IMR-90 (cell line): ENCODE results near the gene ERCC1. TPM values are rescaled to one million over a fixed set of nuclear protein-coding genes. Genes with fewer than 3 reads are reported as not detected.

Experiments
- ATAC-seq: fragments of 200-7000 bp; cut with Tn5 transposase; 2 replicates; pipeline ENCODE4 v1.9.1; 2020; ENCODE audit warnings: low read depth, mild to moderate bottlenecking, moderate library complexity
- BruUV-seq: library from RNA; stranded (reverse); fragments of 400-500 nt; replicated peaks from 2 replicates; lab custom pipeline; 2021; lab: Mats Ljungman, UMichigan
- CTCF ChIA-PET: fragments of 300-600 bp; formaldehyde crosslinking; extraction: SDS; loops from one replicate; lab custom pipeline; 2021; ENCODE audit warnings: antibody characterized with exemption; lab: Yijun Ruan, JAX
- POLR2A ChIA-PET: fragments of 300-600 bp; sonication (Branson Sonifier 250); formaldehyde crosslinking; loops from one replicate; lab custom pipeline; 2022; ENCODE audit warnings: antibody characterized with exemption; ENCODE audit not compliant: unreplicated experiment; lab: Charles Lee
- DNase-seq: peaks from one replicate; pipeline ENCODE4 v3.0.0; 2013
- H2AFZ ChIP-seq: replicated peaks from 2 replicates; pipeline ENCODE3; 2013; ENCODE audit warnings: low read length, mild to moderate bottlenecking; ENCODE audit not compliant: poor library complexity
- H2AK5ac ChIP-seq: 2 replicates; pipeline ENCODE4 v1.6.1; 2013; ENCODE audit warnings: low read depth, low read length, inconsistent platforms
- H2AK9ac ChIP-seq: replicated peaks from 2 replicates; pipeline ENCODE3; 2013; ENCODE audit warnings: mild to moderate bottlenecking, low read depth, low read length, moderate library complexity; ENCODE audit not compliant: poor library complexity
- H2BK120ac ChIP-seq: 2 replicates; pipeline ENCODE4 v1.6.1; 2013; ENCODE audit warnings: low read depth, low read length, inconsistent platforms
- H2BK15ac ChIP-seq: 3 replicates; pipeline ENCODE4 v1.6.1; 2013; ENCODE audit warnings: low read depth, low read length, inconsistent platforms
- H2BK20ac ChIP-seq: 2 replicates; pipeline ENCODE4 v1.6.1; 2013; ENCODE audit warnings: low read depth, mild to moderate bottlenecking, inconsistent platforms, low read length, moderate library complexity
- H2BK5ac ChIP-seq: 2 replicates; pipeline ENCODE4 v1.6.1; 2013; ENCODE audit warnings: mild to moderate bottlenecking, low read depth, low read length, inconsistent platforms; ENCODE audit not compliant: poor library complexity, severe bottlenecking
- H3K14ac ChIP-seq: replicated peaks from 2 replicates; pipeline ENCODE4 v1.6.1; 2013; ENCODE audit warnings: low read depth, low read length, inconsistent platforms
- H3K18ac ChIP-seq: 2 replicates; pipeline ENCODE4 v1.6.1; 2013; ENCODE audit warnings: low read depth, low read length, control low read depth
- H3K23ac ChIP-seq: 2 replicates; pipeline ENCODE4 v1.6.1; 2013; ENCODE audit warnings: low read depth, low read length, inconsistent platforms
- H3K27ac ChIP-seq: 2 replicates; pipeline ENCODE4 v1.5.1; 2013; ENCODE audit warnings: mild to moderate bottlenecking, control low read depth, low read length; ENCODE audit not compliant: insufficient read depth
- H3K27me3 ChIP-seq: 2 replicates; pipeline ENCODE4 v1.6.1; 2013; ENCODE audit warnings: low read length; ENCODE audit not compliant: control insufficient read depth, insufficient read depth
- H3K36me3 ChIP-seq: 2 replicates; pipeline ENCODE4 v1.6.1; 2013; ENCODE audit warnings: low read length, mixed read lengths; ENCODE audit not compliant: control insufficient read depth, insufficient read depth
- H3K4ac ChIP-seq: 2 replicates; pipeline ENCODE4 v1.6.1; 2013; ENCODE audit warnings: low read depth, low read length, inconsistent platforms
- H3K4me1 ChIP-seq: 2 replicates; pipeline ENCODE4 v1.6.1; 2013; ENCODE audit warnings: low read length, mixed read lengths; ENCODE audit not compliant: control insufficient read depth, insufficient read depth
- H3K4me2 ChIP-seq: 2 replicates; pipeline ENCODE4 v1.6.1; 2013; ENCODE audit warnings: low read depth, mild to moderate bottlenecking, control low read depth, low read length, moderate library complexity
- H3K4me3 ChIP-seq: 2 replicates; pipeline ENCODE4 v1.5.1; 2013; ENCODE audit warnings: low read depth, mild to moderate bottlenecking, control low read depth, low read length, moderate library complexity; ENCODE audit not compliant: insufficient read depth
- H3K56ac ChIP-seq: 2 replicates; pipeline ENCODE4 v1.6.1; 2013; ENCODE audit warnings: low read length, inconsistent platforms; ENCODE audit not compliant: insufficient read depth; ENCODE audit errors: extremely low read depth
- H3K79me1 ChIP-seq, 2 experiments: 2 replicates each; pipeline ENCODE4 v1.6.1; 2013; ENCODE audit warnings: low read length in 2 of 2, inconsistent platforms in 1 of 2, low read depth in 1 of 2
- H3K9ac ChIP-seq: 2 replicates; pipeline ENCODE4 v1.6.1; 2013; ENCODE audit warnings: low read depth, low read length, control low read depth
- H3K9me1 ChIP-seq: 2 replicates; pipeline ENCODE4 v1.6.1; 2013; ENCODE audit warnings: low read length, inconsistent platforms; ENCODE audit not compliant: insufficient read depth
- H3K9me3 ChIP-seq: 2 replicates; pipeline ENCODE4 v1.6.1; 2013; ENCODE audit warnings: low read length; ENCODE audit not compliant: control insufficient read depth, insufficient read depth
- H4K20me1 ChIP-seq: 2 replicates; pipeline ENCODE4 v1.6.1; 2013; ENCODE audit warnings: low read length, inconsistent platforms; ENCODE audit not compliant: insufficient read depth
- H4K5ac ChIP-seq: 2 replicates; pipeline ENCODE4 v1.6.1; 2013; ENCODE audit warnings: mild to moderate bottlenecking, low read depth, low read length, control low read depth
- H4K8ac ChIP-seq, 2 experiments: 2 replicates each; pipeline ENCODE4 v1.6.1; 2013; ENCODE audit warnings: low read depth in 2 of 2, low read length in 2 of 2, control low read depth in 1 of 2, inconsistent platforms in 1 of 2
- H4K91ac ChIP-seq: 2 replicates; pipeline ENCODE4 v1.6.1; 2013; ENCODE audit warnings: low read depth, low read length, inconsistent platforms; ENCODE audit not compliant: insufficient read depth
- BHLHE40 ChIP-seq: fragments of 150-350 bp; IDR thresholded peaks from 2 replicates; pipeline ENCODE4 v1.6.1; 2016; ENCODE audit warnings: mild to moderate bottlenecking, low read depth, low read length
- CEBPB ChIP-seq: IDR thresholded peaks from 2 replicates; pipeline ENCODE4 v1.6.1; 2012; ENCODE audit warnings: low read depth, low read length, improper control_type of control experiment
- CHD1 ChIP-seq: IDR thresholded peaks from 2 replicates; pipeline ENCODE4 v1.6.1; 2012; ENCODE audit warnings: low read depth, low read length, improper control_type of control experiment
- CTCF ChIP-seq: conservative IDR thresholded peaks from 2 replicates; pipeline ENCODE4 v1.5.1; 2012; ENCODE audit warnings: mild to moderate bottlenecking, low read depth, low read length, improper control_type of control experiment
- MAFK ChIP-seq: IDR thresholded peaks from 2 replicates; pipeline ENCODE4 v1.6.1; 2012; ENCODE audit warnings: low read depth, low read length, improper control_type of control experiment
- MXI1 ChIP-seq: IDR thresholded peaks from 2 replicates; pipeline ENCODE4 v1.6.1; 2012; ENCODE audit warnings: low read depth, mild to moderate bottlenecking, low read length, moderate library complexity, borderline replicate concordance
- NFE2L2 ChIP-seq: fragments of 150-350 bp; IDR thresholded peaks from 2 replicates; pipeline ENCODE4 v1.6.1; 2016; ENCODE audit warnings: low read depth, mild to moderate bottlenecking, low read length
- RAD21 ChIP-seq: IDR thresholded peaks from 2 replicates; pipeline ENCODE4 v1.6.1; 2012; ENCODE audit warnings: low read length, improper control_type of control experiment
- RCOR1 ChIP-seq: IDR thresholded peaks from 2 replicates; pipeline ENCODE4 v1.6.1; 2012; ENCODE audit warnings: mild to moderate bottlenecking, low read length, improper control_type of control experiment; ENCODE audit not compliant: insufficient replicate concordance
- RFX5 ChIP-seq: IDR thresholded peaks from 2 replicates; pipeline ENCODE4 v1.8.0; 2012; ENCODE audit warnings: low read depth, mild to moderate bottlenecking, low read length, moderate library complexity
- SMC3 ChIP-seq: fragments of 150-350 bp; IDR thresholded peaks from 2 replicates; pipeline ENCODE4 v1.6.1; 2016; ENCODE audit warnings: low read depth, mild to moderate bottlenecking, antibody characterized with exemption, low read length, moderate library complexity
- WGBS, 2 experiments: methylation state at CpG; one replicate each; pipeline versions ENCODE4 v1.1.5 to v1.1.7; 2013; ENCODE audit warnings: missing lambda C conversion rate in 2 of 2; ENCODE audit not compliant: insufficient read length in 1 of 2; ENCODE audit errors: extremely low coverage in 2 of 2; 5-methylcytosine and 5-hydroxymethylcytosine counted together
- dilution Hi-C: fragments of 300-500 bp; cut with HindIII; formaldehyde crosslinking; loops from one replicate; pipeline ENCODE4 v1.14.3; 2018; ENCODE audit warnings: low sequenced_read_pairs; ENCODE audit not compliant: unreplicated experiment
- in situ Hi-C: fragments of 300-500 bp; cut with MboI; formaldehyde crosslinking; loops from 3 replicates; pipeline ENCODE4 v1.14.3; 2019; ENCODE audit warnings: low sequenced_read_pairs, inconsistent platforms, mixed read lengths
- intact Hi-C: fragments of 100-400 bp; cut with micrococcal nuclease; formaldehyde crosslinking; loops from 2 replicates; pipeline ENCODE4 v1.10.0; 2022
- polyA plus RNA-seq, 3 experiments: library from polyadenylated mRNA; depleted of rRNA; stranded (reverse); fragments of >200 nt; gene quantifications; 2 replicates each; pipeline ENCODE4 v1.2.3, GENCODE V29; 2012; ENCODE audit warnings: low replicate concordance in 1 of 3
- total RNA-seq: library from RNA; depleted of rRNA; stranded (reverse); fragments of >200 nt; gene quantifications from 2 replicates; pipeline ENCODE4 v1.2.3, GENCODE V29; 2012
- TF ChIP-seq, protein P1 (sequence below): fragments of 150-350 bp; IDR thresholded peaks from 2 replicates; pipeline ENCODE4 v1.6.1; 2017; ENCODE audit warnings: mild to moderate bottlenecking, antibody characterized with exemption, low read length, low read depth
- TF ChIP-seq, protein P2 (sequence below): fragments of 150-350 bp; IDR thresholded peaks from 2 replicates; pipeline ENCODE4 v1.6.1; 2016; ENCODE audit warnings: low read depth, mild to moderate bottlenecking, low read length, moderate library complexity, borderline replicate concordance

The ERCC1 gene
- total and polyA plus RNA-seq, 2 of the 4 experiments (the other 2 are of a cell fraction): 84.2 to 132 TPM

DNA sequence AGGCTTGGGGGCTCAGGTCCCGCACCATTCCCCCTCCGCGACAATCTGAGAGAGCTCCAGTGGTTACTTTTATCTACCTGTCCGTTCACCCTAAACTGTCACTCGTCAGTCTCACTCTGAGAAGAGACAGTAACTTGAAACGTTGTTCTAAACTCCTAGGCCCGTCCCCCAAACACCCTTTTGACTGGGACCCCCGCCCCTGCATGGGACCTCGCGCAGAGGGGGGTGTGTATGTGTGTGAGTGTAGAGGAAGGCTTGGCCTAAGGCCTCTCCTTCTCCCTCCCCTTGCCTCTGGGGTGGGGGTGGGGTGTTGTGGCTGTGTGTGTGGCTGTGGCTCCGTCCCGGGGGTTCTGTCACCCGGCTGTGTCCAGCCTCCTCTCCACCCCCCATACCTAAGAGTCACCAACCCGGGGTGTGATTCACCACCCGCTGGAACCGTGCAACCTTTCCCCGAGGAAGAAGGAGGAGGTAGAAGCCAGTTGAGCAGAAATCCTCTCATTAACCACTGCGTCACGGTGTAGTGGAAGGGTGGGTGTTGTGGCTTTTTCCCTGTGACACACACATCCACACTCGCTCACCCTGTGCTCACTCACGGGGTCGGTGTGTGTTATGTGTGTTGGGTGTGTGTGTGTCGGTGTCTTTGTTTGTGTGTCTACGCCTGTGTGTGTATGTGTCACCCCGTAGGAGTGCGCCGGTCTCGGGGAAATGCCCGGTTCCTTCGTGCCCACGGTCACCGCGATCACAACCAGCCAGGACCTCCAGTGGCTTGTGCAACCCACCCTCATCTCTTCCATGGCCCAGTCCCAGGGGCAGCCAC lies 46.4 kb upstream of the ERCC1 start:
- no CpG with 5 or more reads among the region's 33 CpGs for WGBS, 2 experiments
- peak; percentile 67 for DNase-seq
- H3K4me3 ChIP-seq: peak overlapping the region; percentile 76
- peak overlapping the region; percentile 47; the same call in 1 of the 2 replicates for H3K4ac ChIP-seq
- H4K20me1 ChIP-seq: peaks cover 15% of the 10 kb centered on the region; the same call in 1 of the 2 replicates
- peak overlapping the region; percentile 66 for H2AFZ ChIP-seq
- peak overlapping the region; percentile 44; the same call in 1 of the 3 replicates for H2BK15ac ChIP-seq
- no peak overlapping the region for H3K23ac ChIP-seq
- peak overlapping the region; percentile 90 for H3K4me2 ChIP-seq
- peak overlapping the region; percentile 22; the same call in 1 of the 2 replicates for H4K5ac ChIP-seq
- no peak overlapping the region for H4K91ac ChIP-seq
- H3K9me3 ChIP-seq: no peaks in the 10 kb centered on the region
- intact Hi-C loops (no loop called here), in situ Hi-C loops (no loop called here), dilution Hi-C loops (no loop called here)
- H3K4me1 ChIP-seq: peaks cover 13% of the 10 kb centered on the region
- no peak overlapping the region for H3K18ac ChIP-seq
- 0 out of 2 replicates have a peak overlapping the region, but pooled peaks have one; percentile 13 for H3K9ac ChIP-seq
- peak overlapping the region; percentile 88; the same call in 1 of the 2 replicates for H2AK5ac ChIP-seq
- no peaks in the 10 kb centered on the region for H3K36me3 ChIP-seq
- peak overlapping the region; percentile 43 for H2AK9ac ChIP-seq
- no peak overlapping the region for H3K27ac ChIP-seq
- POLR2A ChIA-PET: no interaction called here
- peaks cover 3% of the 10 kb centered on the region; the same call in 1 of the 2 replicates for H3K9me1 ChIP-seq
- 0 out of 2 replicates have a peak overlapping the region, but pooled peaks have one; percentile 59 for H3K14ac ChIP-seq
- peak overlapping the region; percentile 38 for H2BK5ac ChIP-seq
- CTCF ChIA-PET: interaction anchor here (1.3 to 1.5 kb wide), 3 partner anchors 9 to 31 kb away, joined by 7 to 12 read pairs (median 9); no protein-coding TSS in a partner anchor
- no peaks in the 10 kb centered on the region for H3K27me3 ChIP-seq
- peak overlapping the region; percentile 5 to 80; a peak in 2 of 4 replicates for H4K8ac ChIP-seq
- no peak for ATAC-seq
- BruUV-seq: no TSS peak
- H2BK20ac ChIP-seq: no peak overlapping the region
- no peak overlapping the region for H2BK120ac ChIP-seq
- no peak overlapping the region for H3K56ac ChIP-seq
- H3K79me1 ChIP-seq: peaks cover 0 to 30% of the 10 kb centered on the region in 2 experiments; a peak in 2 of 4 replicates
- TF ChIP-seq SMC3 (no peak), CHD1 (no peak), CEBPB (no peak), RAD21 (no peak), RFX5 (no peak), BHLHE40 (peak; percentile 47), NFE2L2 (peak; percentile 4; the same call in 1 of the 2 replicates), RCOR1 (no peak), MAFK (no peak), CTCF (no peak), MXI1 (no peak)
- TF ChIP-seq, protein P1, sequence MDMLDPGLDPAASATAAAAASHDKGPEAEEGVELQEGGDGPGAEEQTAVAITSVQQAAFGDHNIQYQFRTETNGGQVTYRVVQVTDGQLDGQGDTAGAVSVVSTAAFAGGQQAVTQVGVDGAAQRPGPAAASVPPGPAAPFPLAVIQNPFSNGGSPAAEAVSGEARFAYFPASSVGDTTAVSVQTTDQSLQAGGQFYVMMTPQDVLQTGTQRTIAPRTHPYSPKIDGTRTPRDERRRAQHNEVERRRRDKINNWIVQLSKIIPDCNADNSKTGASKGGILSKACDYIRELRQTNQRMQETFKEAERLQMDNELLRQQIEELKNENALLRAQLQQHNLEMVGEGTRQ: peak; percentile 13; the same call in 1 of the 2 replicates
- TF ChIP-seq, protein P2, sequence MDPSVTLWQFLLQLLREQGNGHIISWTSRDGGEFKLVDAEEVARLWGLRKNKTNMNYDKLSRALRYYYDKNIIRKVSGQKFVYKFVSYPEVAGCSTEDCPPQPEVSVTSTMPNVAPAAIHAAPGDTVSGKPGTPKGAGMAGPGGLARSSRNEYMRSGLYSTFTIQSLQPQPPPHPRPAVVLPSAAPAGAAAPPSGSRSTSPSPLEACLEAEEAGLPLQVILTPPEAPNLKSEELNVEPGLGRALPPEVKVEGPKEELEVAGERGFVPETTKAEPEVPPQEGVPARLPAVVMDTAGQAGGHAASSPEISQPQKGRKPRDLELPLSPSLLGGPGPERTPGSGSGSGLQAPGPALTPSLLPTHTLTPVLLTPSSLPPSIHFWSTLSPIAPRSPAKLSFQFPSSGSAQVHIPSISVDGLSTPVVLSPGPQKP: no peak
